Thyroid gland (tissue), 4 donors: ENCODE measurements around the gene SPATA1.

Source experiments
- CTCF ChIP-seq, 6 experiments: fragments of 200-600 bp in 3 of 6; fragments of 450-650 bp in 3 of 6; sonication (generic) in 3 of 6; IDR thresholded peaks; one replicate each; pipeline ENCODE4 v1.5.1; 2016 to 2019; ENCODE audit warnings: antibody characterized with exemption in 6 of 6, mild to moderate bottlenecking in 2 of 6, inconsistent platforms in 1 of 6, moderate library complexity in 1 of 6
- POLR2A ChIP-seq, 2 donors: fragments of 450-650 bp; IDR thresholded peaks; one replicate each; pipeline ENCODE4 v1.6.1; 2017; ENCODE audit warnings: antibody characterized with exemption in 2 of 2, mild to moderate bottlenecking in 2 of 2, moderate library complexity in 1 of 2

DNA sequence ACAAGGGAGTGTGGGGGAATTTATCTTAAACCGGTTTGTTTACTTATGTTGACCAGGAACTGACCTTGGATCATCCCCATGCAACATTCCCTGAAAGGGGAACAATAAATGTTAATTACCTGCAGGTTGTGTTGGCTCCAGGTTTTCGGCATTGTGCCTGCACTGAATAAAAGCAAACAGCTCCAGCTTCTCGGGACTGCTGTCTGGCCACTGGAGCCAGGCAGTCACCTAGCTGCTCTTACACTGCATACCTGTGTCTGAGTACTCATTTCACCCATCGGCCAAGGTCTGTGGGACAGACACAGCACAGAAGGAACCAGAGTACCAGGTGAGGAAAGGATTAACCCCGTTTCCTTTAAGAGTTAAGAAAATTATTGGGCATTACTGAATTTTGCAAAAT lies 100.8 kb downstream of the SPATA1 start:
- TF ChIP-seq CTCF (IDR thresholded peaks at IDR 0.05) (no peak), POLR2A (IDR thresholded peaks at IDR 0.05) (no peak)
